HUES6 (cell line): ENCODE results near the gene DBN1.
"Not testable (repeated sequence)": the region's sequence is repeated elsewhere in the genome, so short reads cannot be mapped to it uniquely, and the experiment has no call there.

Source experiments
- H3K27ac ChIP-seq: 2 replicates; pipeline ENCODE4 v1.7.0; 2013; ENCODE audit warnings: low read depth, mild to moderate bottlenecking, low read length, inconsistent platforms
- H3K27me3 ChIP-seq: 2 replicates; pipeline ENCODE4 v1.6.1; 2013; ENCODE audit warnings: low read length; ENCODE audit not compliant: control insufficient read depth, insufficient read depth
- H3K36me3 ChIP-seq: 2 replicates; pipeline ENCODE4 v1.6.1; 2013; ENCODE audit warnings: low read length; ENCODE audit not compliant: control insufficient read depth, insufficient read depth
- H3K4me1 ChIP-seq: 2 replicates; pipeline ENCODE4 v1.6.1; 2013; ENCODE audit warnings: low read length; ENCODE audit not compliant: control insufficient read depth, insufficient read depth
- H3K4me3 ChIP-seq: 2 replicates; pipeline ENCODE4 v1.5.1; 2013; ENCODE audit warnings: low read depth, low read length
- H3K9ac ChIP-seq: one replicate; pipeline ENCODE4 v1.6.1; 2013; ENCODE audit warnings: mild to moderate bottlenecking, low read length
- H3K9me3 ChIP-seq: 2 replicates; pipeline ENCODE4 v1.6.1; 2013; ENCODE audit warnings: low read depth, low read length; ENCODE audit not compliant: control insufficient read depth, insufficient read depth

DBN1 gene

GRCh38 chr5:177420472-177420871 is 53.0 kb downstream of the DBN1 start:
- H3K27me3 ChIP-seq = not testable (repeated sequence)

GRCh38 chr5:177419046-177419445 is 54.4 kb downstream of the DBN1 start:
- Histone ChIP-seq H3K4me1 (no peaks in the 10 kb centered on the region), H3K27ac (no peak overlapping the region), H3K9me3 (no peaks in the 10 kb centered on the region), H3K4me3 (no peak overlapping the region), H3K9ac (no peak overlapping the region), H3K36me3 (no peaks in the 10 kb centered on the region), H3K27me3 (peaks cover 2% of the 10 kb centered on the region; the same call in 1 of the 2 replicates)

More at GRCh38 chr5:177420472-177420871, 53.0 kb downstream of the DBN1 start:
- H3K4me3 ChIP-seq, H3K9me3 ChIP-seq, H3K27ac ChIP-seq, H3K36me3 ChIP-seq, H3K9ac ChIP-seq, H3K4me1 ChIP-seq: not testable (repeated sequence)

- peaks cover 16% of the 10 kb centered on the region for H3K27me3 ChIP-seq
- not testable (repeated sequence) for H3K9ac ChIP-seq, H3K4me3 ChIP-seq, H3K36me3 ChIP-seq, H3K4me1 ChIP-seq, H3K27ac ChIP-seq, H3K9me3 ChIP-seq
Observed at GRCh38 chr5:177417081-177417480, 56.4 kb downstream of the DBN1 start.

GRCh38 chr5:177414481-177414880 is 59.0 kb downstream of the DBN1 start:
- no peak overlapping the region for H3K4me3 ChIP-seq
- peaks cover 19% of the 10 kb centered on the region for H3K27me3 ChIP-seq
- H3K4me1 ChIP-seq = no peaks in the 10 kb centered on the region
- H3K9ac ChIP-seq = no peak overlapping the region
- no peak overlapping the region for H3K27ac ChIP-seq
- no peaks in the 10 kb centered on the region for H3K36me3 ChIP-seq
- no peaks in the 10 kb centered on the region for H3K9me3 ChIP-seq

DNA sequence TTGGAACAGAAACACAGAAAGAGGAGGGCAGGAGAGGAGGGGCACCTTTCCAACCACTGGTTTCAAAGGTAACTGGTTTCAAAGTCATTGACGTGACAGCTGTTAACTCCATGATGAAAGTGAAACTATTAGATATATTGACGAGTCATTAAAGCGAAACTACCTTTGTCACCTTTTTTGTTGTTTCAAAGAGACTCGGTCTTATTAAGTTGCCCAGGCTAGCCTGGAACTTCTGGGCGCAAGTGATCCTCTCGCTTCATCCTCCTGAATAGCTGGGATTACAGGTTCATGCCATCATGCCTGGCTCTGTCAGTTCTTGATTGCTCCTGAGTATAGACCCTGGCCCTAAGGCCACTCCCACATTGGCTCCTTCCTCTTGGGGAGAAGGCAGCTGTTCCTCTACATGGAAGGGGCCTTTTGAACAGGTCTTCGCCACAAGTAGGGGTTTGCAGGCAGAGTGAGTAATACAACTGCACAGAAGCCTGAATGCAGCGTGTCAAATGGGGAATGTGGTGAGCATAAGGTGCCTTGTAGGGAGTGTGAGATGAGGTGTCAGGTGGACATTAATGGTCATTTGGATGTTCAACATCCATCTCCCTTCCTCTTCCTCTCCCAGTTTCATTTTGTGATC is 60.7 kb downstream of the DBN1 start:
- H3K9ac ChIP-seq = no peak overlapping the region

GRCh38 chr5:177410575-177410974 is 62.9 kb downstream of the DBN1 start:
- Histone ChIP-seq H3K9me3 (no peaks in the 10 kb centered on the region), H3K4me1 (no peaks in the 10 kb centered on the region), H3K9ac (no peak overlapping the region), H3K27ac (no peak overlapping the region), H3K27me3 (peaks cover 51% of the 10 kb centered on the region), H3K36me3 (no peaks in the 10 kb centered on the region), H3K4me3 (no peak overlapping the region)

More for the DNA sequence above, 60.7 kb downstream of the DBN1 start:
- H3K27ac ChIP-seq = no peak overlapping the region
- H3K27me3 ChIP-seq = peaks cover 34% of the 10 kb centered on the region
- no peaks in the 10 kb centered on the region for H3K36me3 ChIP-seq
- H3K4me3 ChIP-seq = no peak overlapping the region
- H3K9me3 ChIP-seq = no peaks in the 10 kb centered on the region
- H3K4me1 ChIP-seq = no peaks in the 10 kb centered on the region

- Histone ChIP-seq H3K27ac (no peak within 1 kb of the TSS), H3K9ac (no peak within 1 kb of the TSS)
Observed at GRCh38 chr5:177409043-177409801, 64.2 kb downstream of the DBN1 start, which contains the start of gene F12. Gene F12 (minus strand): TSS chr5:177409564. CDS start chr5:177409527, 37 bp downstream.

More at GRCh38 chr5:177409043-177409801, 64.2 kb downstream of the DBN1 start, which contains the start of gene F12:
- Histone ChIP-seq H3K4me1 (0 out of 2 replicates have a peak, but pooled peaks cover 6% of the 10 kb centered on the region), H3K27me3 (peaks cover 64% of the 10 kb centered on the region), H3K36me3 (no peaks in the 10 kb centered on the region), H3K4me3 (no peak within 1 kb of the TSS), H3K9me3 (no peaks in the 10 kb centered on the region)
